Activated CD8-positive, alpha-beta T cell treated with anti-CD3 and anti-CD28 coated beads, Interleukin-2, amount 10 ng/mL, durations not matched to agents 7 days and 5 days (primary cell): ENCODE data around the gene HEATR9. TPM values are rescaled to one million over a fixed set of nuclear protein-coding genes. Genes with fewer than 3 reads are reported as not detected.
A peak's percentile ranks its signal among the peaks of the same experiment; 100 is the strongest.

Experiments
- ATAC-seq: fragments of 150-1000 bp; cut with Tn5 transposase; one replicate; pipeline ENCODE4 v1.10.0; 2021; ENCODE audit warnings: moderate library complexity
- CTCF ChIA-PET: fragments of 350-600 bp; sonication (Branson Sonifier 250); formaldehyde crosslinking; loops from one replicate; lab custom pipeline; 2021; ENCODE audit warnings: antibody characterized with exemption; lab: Charles Lee
- POLR2A ChIA-PET: fragments of 350-600 bp; sonication (Branson Sonifier 250); formaldehyde crosslinking; loops from one replicate; lab custom pipeline; 2021; ENCODE audit warnings: antibody characterized with exemption; lab: Charles Lee
- DNase-seq: peaks from one replicate; pipeline ENCODE4 v3.0.0-alpha.2; 2020
- H3K27ac Mint-ChIP-seq: one replicate; pipeline ENCODE4 v1.8.0; 2021; ENCODE audit warnings: mild to moderate bottlenecking, mixed read lengths
- H3K27me3 Mint-ChIP-seq: one replicate; pipeline ENCODE4 v1.8.0; 2021; ENCODE audit warnings: low read depth, mixed read lengths
- H3K36me3 Mint-ChIP-seq: one replicate; pipeline ENCODE4 v1.8.0; 2021; ENCODE audit warnings: low read depth, mixed read lengths
- H3K4me1 Mint-ChIP-seq: one replicate; pipeline ENCODE4 v1.8.0; 2021; ENCODE audit warnings: low read depth, mixed read lengths
- H3K4me3 Mint-ChIP-seq: one replicate; pipeline ENCODE4 v1.8.0; 2021; ENCODE audit warnings: mild to moderate bottlenecking, mixed read lengths
- H3K9me3 Mint-ChIP-seq: one replicate; pipeline ENCODE4 v1.8.0; 2022; ENCODE audit warnings: mixed read lengths; ENCODE audit not compliant: insufficient read depth
- total RNA-seq, 2 experiments: library from RNA; stranded (reverse); gene quantifications; one replicate each; pipeline ENCODE4 v1.2.3, GENCODE V29; 2021

HEATR9 gene
- total RNA-seq, 2 experiments from 2014 or later: 1.1 TPM

GRCh38 chr17:35894206-35894605 is 25.5 kb upstream of the HEATR9 start:
- Mint-ChIP-seq H3K36me3 (peaks cover 16% of the 10 kb centered on the region), H3K27me3 (no peaks in the 10 kb centered on the region), H3K9me3 (no peaks in the 10 kb centered on the region), H3K27ac (no peak overlapping the region), H3K4me1 (peaks cover 88% of the 10 kb centered on the region), H3K4me3 (no peak overlapping the region)
- ATAC-seq: no peak
- ChIA-PET POLR2A (interaction anchor here (1.3 kb wide), 1 partner anchor 14 kb away, joined by 5 read pairs; the partner anchor contains the start of gene CCL5), CTCF (no interaction called here)
- DNase-seq: no peak

- no peak for ATAC-seq
- Mint-ChIP-seq H3K4me3 (no peak overlapping the region), H3K27ac (no peak overlapping the region), H3K9me3 (no peaks in the 10 kb centered on the region), H3K36me3 (peaks cover 16% of the 10 kb centered on the region), H3K27me3 (no peaks in the 10 kb centered on the region), H3K4me1 (peaks cover 88% of the 10 kb centered on the region)
- DNase-seq: no peak
- ChIA-PET CTCF (no interaction called here), POLR2A (interaction anchor here (0.6 to 1.3 kb wide), 2 partner anchors 14 to 19 kb away, joined by 5 read pairs; partner anchors contain the start of gene CCL5)
These were observed 25.1 kb upstream of the HEATR9 start for GRCh38 chr17:35893751-35894150.

DNA sequence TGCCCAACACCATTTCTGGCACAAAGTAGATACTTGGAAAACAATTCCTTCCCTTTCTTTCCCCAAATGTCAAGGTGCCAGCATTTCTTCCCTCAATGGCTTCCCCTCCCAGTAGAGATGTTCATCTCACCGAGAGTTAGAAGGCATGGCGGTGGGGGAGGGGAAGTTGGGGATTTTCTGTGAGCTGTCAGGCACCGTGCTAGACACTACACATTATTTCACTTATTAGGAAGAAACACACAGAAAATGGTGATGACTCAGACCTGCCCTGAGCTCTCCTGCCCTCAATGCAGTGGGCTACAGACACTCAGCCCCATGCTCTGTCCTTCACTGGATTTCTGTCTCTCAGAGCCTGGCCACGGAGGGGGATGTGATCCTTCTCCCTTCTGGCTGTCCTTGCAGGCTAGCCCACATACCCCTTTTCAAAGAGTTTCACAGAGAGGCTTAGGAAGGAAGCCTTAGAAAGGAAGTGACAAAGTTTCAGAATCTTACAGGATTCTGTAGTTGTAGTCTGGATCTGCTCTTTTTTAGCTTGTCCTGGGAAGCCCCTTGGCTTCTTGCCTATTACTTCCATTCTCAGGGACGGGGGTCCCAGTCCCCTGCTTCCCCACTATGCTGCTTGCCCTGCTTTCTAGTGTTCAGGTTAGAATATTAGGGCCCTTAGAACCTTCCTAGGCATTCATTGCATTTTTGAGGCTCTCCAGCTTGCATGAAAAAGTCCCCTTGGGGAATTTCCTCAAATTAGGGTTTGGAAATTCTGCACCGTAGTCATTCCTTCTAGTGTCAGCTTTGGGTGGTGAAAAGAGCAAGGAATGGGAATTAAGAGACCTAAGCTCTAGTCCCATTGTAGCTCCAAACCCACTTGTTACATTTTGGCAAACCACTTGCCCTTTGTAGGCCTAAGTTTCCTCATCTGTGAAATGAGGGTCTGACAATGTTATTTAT is 23.7 kb upstream of the HEATR9 start:
- H3K4me3 Mint-ChIP-seq: peak overlapping the region; percentile 39
- DNase-seq (peak; percentile 54), ATAC-seq (peak; percentile 18)
- H3K36me3 Mint-ChIP-seq: peaks cover 15% of the 10 kb centered on the region
- no peaks in the 10 kb centered on the region for H3K9me3 Mint-ChIP-seq
- ChIA-PET POLR2A (interaction anchor here (0.6 to 5.5 kb wide), 7 partner anchors 9 to 83 kb away, joined by 3 to 105 read pairs (median 4); partner anchors contain the start of genes CCL5, RDM1 and TAF15), CTCF (interaction anchor here (0.7 to 1.6 kb wide), 11 partner anchors 10 to 180 kb away, joined by 3 to 6 read pairs (median 3); partner anchors contain the start of gene CCL5)
- peak overlapping the region; percentile 90 for H3K27ac Mint-ChIP-seq
- H3K27me3 Mint-ChIP-seq: no peaks in the 10 kb centered on the region
- H3K4me1 Mint-ChIP-seq: peaks cover 84% of the 10 kb centered on the region

GRCh38 chr17:35891269-35891668 is 22.6 kb upstream of the HEATR9 start:
- no peaks in the 10 kb centered on the region for H3K27me3 Mint-ChIP-seq
- no peaks in the 10 kb centered on the region for H3K9me3 Mint-ChIP-seq
- DNase-seq (no peak), ATAC-seq (no peak)
- H3K27ac Mint-ChIP-seq: peak overlapping the region; percentile 83
- peaks cover 15% of the 10 kb centered on the region for H3K36me3 Mint-ChIP-seq
- ChIA-PET CTCF (interaction anchor here (0.9 to 3.8 kb wide), 6 partner anchors 16 to 68 kb away, joined by 3 to 25 read pairs (median 6); no protein-coding TSS in a partner anchor), POLR2A (interaction anchor here (0.6 to 5.5 kb wide), 8 partner anchors 10 to 313 kb away, joined by 4 to 105 read pairs (median 6); partner anchors contain the start of genes CCL5, PEX12 and RDM1)
- peaks cover 82% of the 10 kb centered on the region for H3K4me1 Mint-ChIP-seq
- H3K4me3 Mint-ChIP-seq: peak overlapping the region; percentile 24

- DNase-seq (peak; percentile 89), ATAC-seq (peak; percentile 77)
- ChIA-PET POLR2A (interaction anchor here (0.6 to 5.5 kb wide), 12 partner anchors 10 to 312 kb away, joined by 3 to 105 read pairs (median 5); partner anchors contain the start of genes CCL5, PEX12 and RDM1), CTCF (interaction anchor here (0.9 to 3.8 kb wide), 8 partner anchors 16 to 118 kb away, joined by 3 to 25 read pairs (median 4); no protein-coding TSS in a partner anchor)
- H3K27ac Mint-ChIP-seq: peak overlapping the region; percentile 83
- H3K4me1 Mint-ChIP-seq: peaks cover 77% of the 10 kb centered on the region
- H3K4me3 Mint-ChIP-seq: peak overlapping the region; percentile 24
- H3K27me3 Mint-ChIP-seq: no peaks in the 10 kb centered on the region
- peaks cover 15% of the 10 kb centered on the region for H3K36me3 Mint-ChIP-seq
- no peaks in the 10 kb centered on the region for H3K9me3 Mint-ChIP-seq
These were observed 22.1 kb upstream of the HEATR9 start for GRCh38 chr17:35890774-35891155.

GRCh38 chr17:35889818-35890773 is 21.4 kb upstream of the HEATR9 start:
- ATAC-seq: no peak
- H3K9me3 Mint-ChIP-seq: no peaks in the 10 kb centered on the region
- H3K27ac Mint-ChIP-seq: peak overlapping the region; percentile 83

DNA sequence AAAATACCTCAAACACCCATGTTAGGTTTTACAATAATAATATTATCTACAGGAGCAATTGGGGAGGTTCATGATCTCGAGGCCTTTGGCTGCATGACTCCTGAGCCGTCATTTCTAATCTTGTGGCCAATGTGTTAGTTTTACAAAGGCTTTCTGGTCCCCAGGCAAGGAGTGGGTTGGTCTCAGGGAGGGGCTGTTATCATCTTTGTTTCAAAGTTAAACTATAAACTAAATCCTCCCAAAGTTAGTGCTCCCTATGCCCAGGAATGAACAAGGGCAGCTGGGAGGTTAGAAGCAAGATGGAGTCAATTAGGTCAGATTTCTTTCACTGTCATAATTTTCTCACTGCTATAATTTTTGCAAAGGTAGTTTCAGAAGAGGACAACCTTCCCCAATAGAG is 20.6 kb upstream of the HEATR9 start:
- H3K4me3 Mint-ChIP-seq: peak overlapping the region; percentile 8
- ChIA-PET POLR2A (interaction anchor here (1.3 to 5.5 kb wide), 7 partner anchors 9 to 42 kb away, joined by 3 to 105 read pairs (median 5); partner anchors contain the start of gene CCL5), CTCF (interaction anchor here (0.9 to 3.8 kb wide), 9 partner anchors 10 to 82 kb away, joined by 3 to 25 read pairs (median 6); partner anchors contain the start of genes CCL5 and RDM1)
- H3K9me3 Mint-ChIP-seq: no peaks in the 10 kb centered on the region
- peak overlapping the region; percentile 76 for H3K27ac Mint-ChIP-seq
- peak; percentile 35 for ATAC-seq
- H3K27me3 Mint-ChIP-seq: no peaks in the 10 kb centered on the region
- DNase-seq: peak; percentile 54
- peaks cover 73% of the 10 kb centered on the region for H3K4me1 Mint-ChIP-seq
- H3K36me3 Mint-ChIP-seq: peaks cover 17% of the 10 kb centered on the region

More at GRCh38 chr17:35889818-35890773, 21.4 kb upstream of the HEATR9 start:
- peaks cover 17% of the 10 kb centered on the region for H3K36me3 Mint-ChIP-seq
- no peaks in the 10 kb centered on the region for H3K27me3 Mint-ChIP-seq
- POLR2A ChIA-PET: interaction anchor here (0.6 to 5.5 kb wide), 11 partner anchors 8 to 41 kb away, joined by 3 to 105 read pairs (median 5); partner anchors contain the start of gene CCL5
- CTCF ChIA-PET: interaction anchor here (0.9 to 3.8 kb wide), 12 partner anchors 11 to 119 kb away, joined by 3 to 25 read pairs (median 5); partner anchors contain the start of genes CCL5 and RDM1
- DNase-seq: no peak
- H3K4me1 Mint-ChIP-seq: peaks cover 77% of the 10 kb centered on the region
- H3K4me3 Mint-ChIP-seq: peak overlapping the region; percentile 42

DNA sequence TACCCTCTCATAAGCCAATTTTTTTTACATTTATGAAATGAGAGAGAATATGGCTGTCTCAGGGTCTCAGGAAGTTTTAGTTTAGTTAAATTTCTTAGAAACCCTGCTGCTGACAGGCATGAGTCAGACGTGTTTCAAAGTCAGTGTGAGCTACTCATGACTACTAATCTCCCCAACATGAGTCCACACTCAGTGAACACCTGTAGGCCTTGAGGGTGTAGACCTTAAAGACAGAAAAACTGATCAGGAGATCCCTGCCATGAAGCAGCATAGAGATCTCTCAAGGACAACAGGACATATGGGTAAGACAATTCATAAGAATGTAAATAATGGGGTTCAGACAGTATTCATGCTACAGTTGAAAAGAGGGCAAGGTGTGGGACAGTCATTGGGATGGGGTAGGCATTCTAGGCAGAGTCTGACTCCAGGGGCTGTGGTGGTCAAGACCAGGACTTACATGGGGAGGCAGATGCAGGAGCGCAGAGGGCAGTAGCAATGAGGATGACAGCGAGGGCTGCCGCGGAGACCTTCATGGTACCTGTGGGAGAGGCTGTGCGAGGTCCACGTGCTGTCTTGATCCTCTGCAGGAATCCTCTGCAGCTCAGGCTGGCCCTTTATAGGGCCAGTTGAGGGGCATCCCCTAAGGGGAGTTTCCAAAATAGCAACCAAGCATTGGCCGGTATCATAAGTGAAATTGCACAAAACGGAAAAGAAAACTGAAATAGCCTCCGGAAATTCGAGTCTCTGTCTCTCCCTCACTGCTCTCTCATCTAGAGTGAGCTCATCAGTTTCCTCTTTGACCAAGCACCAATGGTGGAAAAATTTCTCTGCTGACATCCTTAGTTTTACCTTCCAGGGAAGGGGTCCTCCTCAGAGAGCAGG is 11.3 kb upstream of the HEATR9 start, which contains the start of gene CCL5:
Gene CCL5 (minus strand): TSS at position 588 of the 882 bp plus-strand sequence.
- Mint-ChIP-seq H3K4me1 (peaks cover 65% of the 10 kb centered on the region), H3K4me3 (peak within 1 kb of the TSS; percentile 90), H3K36me3 (peaks cover 45% of the 10 kb centered on the region), H3K9me3 (no peaks in the 10 kb centered on the region), H3K27me3 (no peaks in the 10 kb centered on the region), H3K27ac (peak within 1 kb of the TSS; percentile 96)
- ChIA-PET POLR2A (interaction anchor here (0.6 to 9.9 kb wide), 19 partner anchors 9 to 687 kb away, joined by 3 to 121 read pairs (median 3); partner anchors contain the start of genes HEATR9, RDM1 and TAF15), CTCF (interaction anchor here (0.6 to 6.8 kb wide), 18 partner anchors 9 to 269 kb away, joined by 3 to 49 read pairs (median 4); partner anchors contain the start of genes RDM1 and TAF15)
- peak; percentile 80 for ATAC-seq
- DNase-seq: peak; percentile 83

DNA sequence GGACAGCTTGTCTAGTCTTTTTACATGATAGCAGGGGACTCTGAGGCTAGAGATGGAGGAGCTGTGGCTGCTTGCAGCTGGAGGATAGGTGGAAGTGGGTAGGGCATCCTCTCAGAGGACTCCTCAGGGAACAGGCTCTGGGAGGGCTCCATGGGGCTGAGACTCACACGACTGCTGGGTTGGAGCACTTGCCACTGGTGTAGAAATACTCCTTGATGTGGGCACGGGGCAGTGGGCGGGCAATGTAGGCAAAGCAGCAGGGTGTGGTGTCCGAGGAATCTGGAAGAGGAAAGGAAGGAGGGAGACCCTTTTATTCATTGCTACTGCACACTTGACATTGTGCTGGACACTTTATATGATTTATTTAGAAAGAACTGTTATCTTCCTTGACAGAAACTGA is 9.7 kb upstream of the HEATR9 start:
- Mint-ChIP-seq H3K27me3 (no peaks in the 10 kb centered on the region), H3K27ac (peak overlapping the region; percentile 96), H3K36me3 (peaks cover 54% of the 10 kb centered on the region), H3K9me3 (no peaks in the 10 kb centered on the region), H3K4me1 (peaks cover 77% of the 10 kb centered on the region), H3K4me3 (peak overlapping the region; percentile 90)
- DNase-seq (peak; percentile 32), ATAC-seq (peak; percentile 8)
- ChIA-PET POLR2A (interaction anchor here (2.5 to 9.9 kb wide), 3 partner anchors 12 to 36 kb away, joined by 11 to 121 read pairs (median 105); no protein-coding TSS in a partner anchor), CTCF (interaction anchor here (1.0 to 6.8 kb wide), 5 partner anchors 7 to 91 kb away, joined by 3 to 49 read pairs (median 10); no protein-coding TSS in a partner anchor)
